Kidney glomerular epithelial cell (primary cell): ENCODE results near the gene DNAJC3.
A peak's percentile ranks its signal among the peaks of the same experiment; 100 is the strongest.
"Not testable (repeated sequence)": the region's sequence is repeated elsewhere in the genome, so short reads cannot be mapped to it uniquely, and the experiment has no call there.

ENCODE experiments used
- DNase-seq: peaks from one replicate; lab custom pipeline; 2025; lab: John Stamatoyannopoulos, UW

The DNAJC3 gene

DNA sequence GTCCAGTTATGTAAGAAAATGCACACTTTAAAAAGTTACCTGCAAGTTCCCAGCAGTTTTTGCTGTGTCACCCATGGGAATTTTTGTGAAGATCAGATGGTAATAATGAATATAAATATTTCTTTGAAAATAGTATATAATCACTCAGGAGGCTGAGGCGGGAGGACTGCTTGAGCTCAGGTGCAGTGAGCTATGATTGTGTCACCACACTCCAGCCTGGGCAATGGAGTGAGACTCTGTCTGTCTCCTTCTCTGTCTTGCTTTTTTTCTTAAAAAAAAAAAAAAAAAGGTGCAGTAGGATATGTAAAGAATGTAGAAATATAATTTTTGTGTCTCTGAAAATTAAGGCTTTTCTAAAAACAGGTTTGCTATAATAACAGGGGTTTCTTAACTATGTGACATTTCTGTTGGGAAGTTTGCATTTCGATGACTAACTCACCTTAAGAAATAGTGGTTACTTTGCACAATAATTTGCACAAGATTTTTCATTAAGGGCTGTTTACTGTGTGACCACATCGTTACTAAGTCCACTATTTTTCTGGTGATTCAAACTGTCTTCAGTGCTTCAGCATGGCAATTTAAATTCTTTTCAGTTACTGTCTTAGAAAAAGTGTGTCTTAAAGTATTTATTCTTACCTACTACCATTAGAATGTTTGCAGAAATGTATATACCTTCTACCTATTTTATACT, 37.3 kb downstream of the DNAJC3 start:
- peak; percentile 48 for DNase-seq

DNA sequence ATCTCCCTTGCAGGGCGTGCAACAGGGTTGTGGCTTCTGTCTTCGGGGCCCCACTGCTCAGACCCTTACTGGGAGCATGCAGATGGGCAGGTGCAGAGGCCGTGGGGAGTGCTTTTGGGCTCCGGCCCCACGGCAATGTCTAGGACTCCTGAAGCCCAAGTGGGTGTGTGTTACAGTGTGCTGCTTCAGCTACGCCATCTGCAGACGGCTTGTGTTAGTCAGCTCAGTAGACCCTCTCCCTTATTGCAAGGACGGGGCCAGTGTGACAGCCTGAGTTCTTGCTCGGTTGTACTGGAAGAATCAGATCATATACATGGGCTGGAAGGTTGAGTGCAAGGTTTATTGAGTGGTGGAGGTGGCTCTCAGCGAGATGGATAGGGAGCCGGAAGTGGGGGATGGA, 39.3 kb downstream of the DNAJC3 start:
- DNase-seq, result no peak

DNA sequence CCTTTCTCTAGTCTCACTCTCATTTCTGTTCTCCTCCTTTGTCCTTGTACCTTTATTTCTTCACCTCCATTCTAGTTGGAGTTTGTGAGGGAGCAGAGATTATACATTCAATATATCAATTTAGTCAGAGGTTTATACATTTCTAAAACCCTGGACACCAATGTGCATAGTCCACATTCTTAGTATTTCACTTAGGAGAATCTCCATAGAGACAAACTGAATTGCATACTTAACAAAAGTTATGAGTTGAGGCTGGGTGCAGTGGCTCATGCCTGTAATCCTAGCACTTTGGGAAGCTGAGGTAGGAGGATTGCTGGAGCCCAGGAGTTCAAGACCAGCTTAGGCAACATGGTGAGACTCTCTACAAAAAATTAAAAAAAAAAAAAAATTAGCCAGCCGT, 45.3 kb downstream of the DNAJC3 start:
- no peak for DNase-seq

DNA sequence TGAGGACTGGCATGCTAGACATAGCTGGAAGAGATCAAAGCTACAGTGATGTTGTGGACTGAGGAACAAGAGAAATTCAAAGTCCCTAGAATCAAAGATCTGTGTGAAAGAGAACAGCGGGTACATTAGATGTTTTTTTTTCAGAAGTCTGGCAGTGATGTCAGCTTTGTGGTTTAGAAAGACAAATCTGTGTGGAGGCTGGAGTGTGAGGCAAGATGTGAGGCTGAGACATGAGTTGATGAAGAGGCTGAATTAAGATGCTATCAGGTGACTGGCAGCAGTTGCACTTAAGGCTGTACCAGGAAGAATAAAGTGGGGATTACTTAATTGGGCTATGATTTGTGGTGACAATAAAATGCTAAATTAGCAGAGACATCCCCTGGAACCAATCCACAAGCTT, 46.5 kb downstream of the DNAJC3 start:
- DNase-seq, result no peak

DNA sequence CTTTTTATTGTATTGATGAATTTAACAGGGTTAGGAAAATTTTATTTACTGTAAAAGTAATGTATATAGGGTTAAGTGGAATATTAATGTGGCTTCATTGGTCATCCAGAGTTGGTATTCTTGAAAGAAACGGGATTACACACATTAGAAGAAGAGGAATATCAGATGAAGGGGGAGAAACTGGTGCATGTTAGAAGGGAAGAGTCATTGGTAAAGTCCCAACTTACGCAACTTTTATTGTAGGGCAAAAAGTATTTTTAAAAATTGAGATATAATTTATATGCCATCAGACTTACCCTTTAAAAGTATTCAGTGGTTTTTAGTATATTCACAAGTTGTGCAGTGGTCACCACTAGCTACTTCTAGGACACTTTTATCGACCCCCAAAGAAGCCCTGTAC, 47.3 kb downstream of the DNAJC3 start:
- DNase-seq, result no peak

DNA sequence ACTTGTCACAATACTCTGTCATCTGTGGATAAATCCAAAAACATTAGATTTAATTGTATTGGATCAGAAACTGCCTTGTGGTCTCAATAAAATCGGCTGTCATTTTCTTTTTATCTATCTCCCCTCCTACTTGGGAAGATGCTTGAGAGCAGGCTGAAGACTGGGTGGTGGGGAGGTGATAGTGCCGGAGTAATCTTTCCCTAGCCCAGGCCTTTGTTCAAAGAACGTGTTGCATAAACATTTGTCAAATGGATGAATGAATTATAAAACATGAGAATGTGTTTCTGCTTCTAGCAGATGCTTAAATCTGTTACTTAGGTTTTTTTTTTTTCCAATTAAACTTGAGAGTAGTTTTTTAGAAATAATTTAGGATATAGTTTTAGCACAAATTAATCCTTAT, 49.9 kb downstream of the DNAJC3 start:
- DNase-seq, result no peak

DNA sequence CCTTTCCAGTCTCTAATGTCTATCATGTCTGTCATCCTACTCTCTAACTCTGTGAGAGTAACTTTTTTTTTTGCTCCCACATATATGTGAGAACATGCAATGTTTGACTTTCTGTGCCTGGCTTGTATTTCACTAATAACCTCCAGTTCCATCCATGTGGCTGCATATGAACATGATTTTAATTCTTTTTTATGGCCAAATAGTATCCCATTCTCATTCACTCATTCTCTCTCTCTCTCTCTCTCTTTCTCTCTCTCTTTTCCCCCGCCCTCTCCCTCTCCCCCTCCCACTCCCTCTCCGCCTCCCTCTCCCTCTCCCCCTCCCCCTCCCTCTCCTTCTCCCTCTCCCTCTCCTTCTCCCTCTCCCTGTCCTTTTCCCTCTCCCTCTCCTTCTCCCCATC, 52.0 kb downstream of the DNAJC3 start:
- DNase-seq, result no peak

DNA sequence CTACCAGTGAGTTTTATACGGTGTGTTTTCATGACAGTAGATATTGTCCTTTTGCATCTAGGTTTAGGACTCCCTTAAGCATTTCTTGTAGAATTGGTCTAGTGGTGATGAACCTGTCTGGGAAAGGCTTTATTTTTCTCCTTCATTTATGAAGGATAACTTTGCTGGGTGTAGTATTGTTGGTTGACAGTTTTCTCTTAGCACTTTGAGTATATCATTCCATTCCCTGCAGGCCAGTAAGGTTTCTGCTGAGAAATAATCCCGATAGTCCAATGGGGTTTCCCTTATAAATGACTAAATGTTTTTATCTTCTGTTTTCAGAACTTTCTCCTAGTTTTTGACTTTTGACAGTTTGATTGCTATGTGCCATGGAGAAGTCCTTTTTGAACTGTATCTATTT, 57.2 kb downstream of the DNAJC3 start:
- DNase-seq, result no peak

DNA sequence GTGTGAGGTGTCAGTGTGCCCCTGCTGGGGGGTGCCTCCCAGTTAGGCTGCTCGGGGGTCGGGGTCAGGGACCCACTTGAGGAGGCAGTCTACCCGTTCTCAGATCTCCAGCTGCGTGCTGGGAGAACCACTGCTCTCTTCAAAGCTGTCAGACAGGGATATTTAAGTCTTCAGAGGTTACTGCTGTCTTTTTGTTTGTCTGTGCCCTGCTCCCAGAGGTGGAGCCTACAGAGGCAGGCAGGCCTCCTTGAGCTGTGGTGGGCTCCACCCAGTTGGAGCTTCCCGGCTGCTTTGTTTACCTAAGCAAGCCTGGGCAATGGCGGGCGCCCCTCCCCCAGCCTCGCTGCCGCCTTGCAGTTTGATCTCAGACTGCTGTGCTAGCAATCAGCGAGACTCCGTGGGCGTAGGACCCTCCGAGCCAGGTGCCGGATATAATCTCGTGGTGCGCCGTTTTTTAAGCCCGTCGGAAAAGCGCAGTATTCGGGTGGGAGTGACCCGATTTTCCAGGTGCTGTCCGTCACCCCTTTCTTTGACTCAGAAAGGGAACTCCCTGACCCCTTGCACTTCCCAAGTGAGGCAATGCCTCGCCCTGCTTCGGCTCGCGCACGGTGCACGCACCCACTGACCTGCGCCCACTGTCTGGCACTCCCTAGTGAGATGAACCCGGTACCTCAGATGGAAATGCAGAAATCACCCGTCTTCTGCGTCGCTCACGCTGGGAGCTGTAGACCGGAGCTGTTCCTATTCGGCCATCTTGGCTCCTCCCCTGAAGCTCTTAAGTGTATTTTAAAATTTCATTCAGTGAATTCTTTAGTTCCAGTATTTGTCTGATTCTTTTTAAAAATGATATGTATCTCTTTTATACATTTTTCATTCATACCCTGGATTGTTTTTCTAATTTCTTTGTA, 63.4 kb downstream of the DNAJC3 start:
- DNase-seq, result not testable (repeated sequence)

DNA sequence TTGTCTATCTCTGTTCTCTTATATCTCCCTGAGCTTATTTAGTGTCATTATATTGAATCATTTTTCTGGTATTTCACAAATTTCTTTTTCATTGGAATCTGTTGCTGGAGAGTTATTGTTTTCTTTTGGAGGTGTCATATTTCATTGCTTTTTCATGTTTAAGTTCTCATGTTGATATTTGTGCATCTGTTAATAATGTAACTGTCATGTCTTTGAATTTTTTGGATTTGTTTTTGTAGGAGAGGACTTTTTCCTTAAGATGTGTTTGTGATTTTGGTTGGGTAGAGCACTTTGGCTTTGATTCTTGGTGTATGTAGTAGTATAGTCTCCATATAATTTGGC, 64.0 kb downstream of the DNAJC3 start:
- no peak for DNase-seq

DNA sequence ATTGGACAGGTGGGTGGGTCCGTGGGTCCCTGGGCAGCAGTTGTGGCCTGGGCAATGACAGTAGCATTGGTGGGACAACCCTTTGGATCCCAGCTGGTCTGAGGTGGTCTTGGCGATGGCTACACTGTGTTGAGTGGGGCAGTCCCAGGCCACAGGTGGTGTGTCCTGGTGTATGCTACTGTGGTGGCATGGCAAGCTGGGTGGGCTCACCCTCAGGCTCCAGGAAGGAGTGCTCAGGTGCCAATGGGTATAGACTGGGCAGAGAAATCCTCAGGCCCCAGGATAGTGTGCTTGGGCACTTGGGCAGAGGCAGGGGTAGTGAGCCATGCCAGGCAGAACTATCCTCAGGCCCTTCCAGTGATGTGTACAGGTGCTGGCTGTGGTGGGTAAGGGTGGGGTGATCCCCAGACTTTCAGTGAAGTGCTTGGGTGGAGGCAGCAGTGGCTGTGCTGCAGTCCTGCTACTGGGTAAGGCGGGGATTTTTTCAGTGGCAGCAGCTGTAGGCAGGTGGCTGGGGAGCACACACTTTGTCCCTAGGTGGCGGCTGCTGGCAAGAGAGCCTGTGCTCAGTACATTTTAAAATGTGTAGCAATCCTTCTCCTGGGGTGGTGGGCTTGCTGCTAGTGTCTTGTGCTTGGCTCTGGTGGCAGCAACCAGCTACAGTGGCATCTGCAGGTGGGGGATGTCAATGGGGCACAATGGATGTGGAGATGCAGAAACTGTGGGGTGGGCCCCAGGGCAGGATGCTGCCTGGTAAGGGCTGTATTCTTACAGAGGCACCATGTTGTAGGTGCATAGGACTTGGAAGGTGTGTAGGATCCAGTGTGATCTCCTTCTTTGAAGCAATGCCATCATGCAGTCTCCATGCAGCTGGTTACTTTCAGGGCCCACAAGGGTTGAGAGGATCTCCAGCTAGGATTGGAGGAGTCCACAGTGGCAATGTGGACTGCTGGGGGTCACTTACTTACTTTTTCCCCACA, 64.9 kb downstream of the DNAJC3 start:
- no peak for DNase-seq

DNA sequence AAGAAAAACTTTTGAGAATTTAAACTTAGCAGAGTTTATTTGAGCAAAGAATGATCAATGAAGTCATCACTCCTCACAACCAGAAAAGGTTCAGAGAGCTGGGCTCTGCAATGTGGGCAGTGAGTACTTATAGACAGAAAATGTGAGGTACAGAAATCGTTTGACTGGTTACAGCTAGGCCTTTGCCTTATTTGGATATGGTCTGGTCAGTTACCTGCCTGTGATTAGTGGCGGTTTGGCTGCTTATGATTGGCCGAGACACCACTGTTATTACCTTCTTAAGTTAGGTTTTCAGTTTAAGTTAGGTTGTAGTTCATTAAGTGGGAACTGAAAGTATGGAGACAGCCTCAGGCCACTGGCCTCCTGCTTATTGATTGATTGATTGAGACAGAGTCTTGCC, 66.3 kb downstream of the DNAJC3 start:
- DNase-seq, result no peak

DNA sequence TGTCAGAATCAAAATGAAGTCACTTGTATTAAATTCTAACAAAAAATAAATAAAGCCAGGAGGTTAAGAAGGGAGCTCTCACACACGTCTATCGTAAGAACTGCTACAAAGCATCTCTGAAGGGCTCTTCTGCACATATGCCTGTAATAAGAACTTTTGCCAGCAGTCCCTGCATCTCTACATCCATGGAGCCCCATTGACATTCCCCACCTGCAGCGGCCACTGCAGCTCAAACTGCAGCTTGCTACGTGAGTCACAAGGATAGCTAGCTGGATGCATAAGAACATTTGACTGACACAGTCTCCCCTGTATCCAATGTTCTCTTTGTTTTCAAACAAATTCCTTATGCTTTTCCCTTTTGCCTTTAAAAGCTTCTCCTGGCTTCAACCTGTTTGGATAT, 68.3 kb downstream of the DNAJC3 start:
- no peak for DNase-seq

DNA sequence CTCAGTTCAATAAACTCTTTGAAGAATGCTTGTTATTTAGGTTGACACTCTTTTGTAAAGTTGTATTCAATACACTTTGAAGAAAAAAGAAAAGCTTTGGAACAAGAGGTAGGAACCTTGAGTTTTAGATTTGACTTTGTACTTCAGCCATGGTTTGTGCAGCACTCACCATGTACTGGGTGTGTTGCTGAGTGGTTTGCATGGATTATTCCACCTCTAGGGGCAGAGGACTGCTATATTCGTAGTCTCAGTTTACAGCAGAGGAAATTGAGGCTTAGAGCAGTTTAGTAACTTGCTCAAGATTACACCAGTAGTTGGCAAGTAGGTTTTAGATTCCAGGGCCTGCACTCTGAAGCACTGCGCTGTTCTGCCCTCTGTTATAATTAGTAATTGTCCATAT, 68.8 kb downstream of the DNAJC3 start:
- DNase-seq, result no peak

DNA sequence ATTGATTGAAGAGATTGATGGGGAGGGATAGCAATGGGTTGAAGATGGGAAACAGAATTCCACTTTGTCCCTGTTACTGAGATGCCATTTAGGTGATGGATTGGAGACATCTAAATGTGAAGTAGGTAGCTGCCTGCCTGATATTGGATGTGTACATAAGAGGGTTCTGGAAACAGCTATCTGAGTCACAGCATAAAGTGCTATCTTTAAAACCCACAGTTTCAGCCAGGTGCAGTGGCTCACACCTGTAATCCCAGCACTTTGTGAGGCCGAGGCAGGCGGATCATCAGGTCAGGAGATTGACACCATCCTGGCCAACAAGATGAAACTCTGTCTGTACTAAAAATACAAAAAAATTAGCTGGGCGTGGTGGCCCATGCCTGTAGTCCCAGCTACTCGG, 72.6 kb downstream of the DNAJC3 start:
- DNase-seq, result no peak

DNA sequence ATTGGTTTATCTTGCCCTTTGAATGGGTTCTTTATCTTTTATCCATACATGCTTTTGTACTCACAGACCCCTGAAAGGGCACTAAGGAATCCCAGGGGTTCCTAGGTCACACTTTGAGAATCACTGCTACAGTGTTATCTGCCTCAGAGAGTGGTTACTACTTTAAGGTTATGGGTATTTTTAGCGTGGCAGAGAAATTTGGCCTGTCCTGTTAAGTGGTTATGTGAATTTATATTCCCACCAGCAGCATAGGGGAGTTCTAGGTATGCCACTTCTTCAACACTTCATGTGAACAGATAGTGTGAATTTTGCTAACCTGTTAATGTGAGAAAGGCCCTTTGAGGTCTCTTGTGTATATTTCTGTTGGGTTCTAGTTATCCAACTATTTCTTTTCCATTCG, 75.7 kb downstream of the DNAJC3 start:
- DNase-seq, result no peak

DNA sequence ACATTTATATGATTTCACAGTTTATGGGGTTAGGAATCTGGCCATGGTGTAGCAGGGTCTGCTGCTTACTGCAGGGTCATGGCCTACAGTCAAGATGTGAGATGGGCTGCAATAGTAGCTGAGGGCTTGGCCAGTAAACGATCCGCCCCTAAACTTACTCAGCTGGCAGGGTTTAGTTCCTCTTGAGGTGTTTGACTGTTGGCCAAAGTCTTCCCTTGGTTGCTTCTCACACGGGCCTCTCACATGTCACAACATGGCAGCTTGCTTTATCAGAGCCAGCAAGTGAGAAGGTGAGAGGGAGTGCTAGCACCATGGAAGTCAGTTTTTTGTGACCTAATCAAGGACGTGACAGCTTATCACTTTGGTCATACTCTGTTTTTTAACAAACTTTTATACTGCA, 77.1 kb downstream of the DNAJC3 start:
- no peak for DNase-seq

DNA sequence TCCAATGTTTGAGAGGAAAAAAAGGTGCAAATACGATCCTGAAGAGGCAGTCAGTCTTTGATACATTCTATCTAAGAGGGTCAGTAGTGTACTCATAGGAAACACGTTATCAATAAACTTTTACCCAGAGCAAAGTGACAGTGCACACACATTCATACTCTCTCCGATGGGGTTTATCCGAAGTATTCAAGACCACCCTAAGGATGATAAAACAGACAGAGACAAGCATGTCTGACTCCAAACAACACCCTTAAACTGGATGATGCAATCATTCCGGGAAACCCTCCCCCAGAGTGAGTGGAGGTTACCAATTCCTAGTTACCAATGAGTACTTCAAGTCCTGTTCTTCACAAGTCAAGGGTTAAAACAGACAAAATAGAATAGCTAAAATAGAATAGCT, 79.1 kb downstream of the DNAJC3 start:
- DNase-seq, result no peak

DNA sequence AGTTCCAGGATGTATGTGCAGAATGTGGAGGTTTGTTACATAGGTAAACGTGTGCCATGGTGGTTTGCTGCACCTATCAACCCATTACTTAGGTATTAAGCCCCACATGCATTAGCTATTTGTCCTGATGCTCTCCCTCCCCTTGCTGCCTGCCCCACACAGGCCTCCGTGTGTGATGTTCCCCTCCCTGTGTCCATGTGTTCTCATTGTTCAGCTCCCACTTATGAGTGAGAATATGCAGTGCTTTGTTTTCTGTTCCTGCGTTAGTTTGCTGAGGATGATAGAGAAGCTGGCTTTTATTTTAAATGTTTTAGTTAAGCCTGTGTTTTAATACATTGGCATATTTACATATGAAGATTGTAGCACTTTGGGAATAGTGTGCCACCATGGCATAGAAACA, 85.7 kb downstream of the DNAJC3 start:
- not testable (repeated sequence) for DNase-seq

DNA sequence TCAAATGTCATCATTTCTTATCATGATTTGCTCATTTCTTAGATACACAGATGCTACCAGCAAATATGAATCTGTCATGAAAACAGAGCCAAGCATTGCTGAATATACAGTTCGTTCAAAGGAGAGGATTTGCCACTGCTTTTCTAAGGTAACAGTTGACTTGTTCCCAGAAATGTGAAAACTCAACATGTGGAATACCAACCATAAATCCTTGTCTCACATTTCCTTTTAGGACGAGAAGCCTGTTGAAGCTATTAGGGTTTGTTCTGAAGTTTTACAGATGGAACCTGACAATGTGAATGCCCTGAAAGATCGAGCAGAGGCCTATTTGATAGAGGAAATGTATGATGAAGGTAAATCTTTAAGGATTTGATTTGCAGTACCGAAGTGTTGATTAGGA, 86.7 kb downstream of the DNAJC3 start:
- DNase-seq, result peak; percentile 20

DNA sequence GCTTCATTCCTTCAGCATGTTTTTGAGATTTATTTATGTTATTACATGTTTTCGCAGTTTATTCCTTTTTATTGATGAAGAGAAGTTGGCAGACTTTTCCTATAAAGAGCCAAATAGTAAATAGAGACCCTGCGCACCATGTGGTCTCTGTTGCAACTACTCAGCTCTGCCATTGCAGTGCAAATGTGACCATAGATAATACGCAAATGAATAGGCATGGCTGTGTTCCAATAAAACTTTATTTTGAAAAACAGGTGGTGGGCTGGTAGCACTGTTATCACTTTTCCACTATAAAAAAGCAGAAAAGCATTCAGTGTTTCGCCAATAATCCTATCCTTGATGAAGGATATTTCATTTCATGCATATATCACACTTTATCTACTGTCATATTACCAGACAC, 95.0 kb downstream of the DNAJC3 start:
- DNase-seq, result no peak

DNA sequence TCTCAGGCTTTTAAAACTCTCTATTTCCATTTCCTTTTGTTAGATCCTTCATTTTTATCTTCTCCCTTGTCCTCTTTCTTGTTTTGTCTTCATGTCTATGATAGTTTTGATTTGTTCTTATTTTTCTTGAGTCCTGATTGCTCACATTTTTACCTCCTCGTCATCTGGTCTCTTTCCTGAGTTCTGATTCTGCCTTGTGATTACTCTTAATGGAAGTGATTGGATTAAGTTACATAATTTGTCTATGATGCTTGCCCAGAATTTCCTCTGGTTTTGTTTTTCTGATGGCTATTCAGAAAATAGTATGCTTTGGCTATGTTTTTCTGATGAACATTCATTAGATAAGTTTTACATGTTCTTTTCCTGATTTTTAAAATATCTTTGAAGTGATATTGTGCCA, 102.6 kb downstream of the DNAJC3 start:
- DNase-seq, result no peak

DNA sequence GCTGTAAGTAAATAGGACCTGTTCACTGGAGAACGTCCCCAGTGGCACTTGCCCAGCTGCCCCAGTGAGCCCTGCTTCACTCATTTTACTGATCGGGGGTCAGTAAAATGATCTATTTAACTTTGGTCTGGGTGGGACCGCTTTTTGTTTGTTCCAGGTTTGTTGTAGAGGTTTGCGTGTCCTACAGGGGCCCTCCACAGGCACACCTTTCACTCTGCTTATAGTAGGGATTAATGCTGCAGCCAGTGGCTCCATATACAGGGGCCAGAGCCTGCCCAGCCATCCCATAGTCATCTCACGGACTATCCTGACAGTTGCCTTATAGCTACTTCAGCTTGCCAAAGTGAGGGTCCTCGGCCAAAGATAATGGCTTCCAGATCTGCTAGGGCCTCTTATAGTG, 104.1 kb downstream of the DNAJC3 start:
- no peak for DNase-seq
